HuH-7.5 (cell line): Measurements from ENCODE around the gene DAGLA.
A peak's percentile ranks its signal among the peaks of the same experiment; 100 is the strongest.

Source experiments
- DNase-seq: peaks from one replicate; pipeline ENCODE4 v3.0.0; 2011; ENCODE audit warnings: low spot score

Gene DAGLA

DNA sequence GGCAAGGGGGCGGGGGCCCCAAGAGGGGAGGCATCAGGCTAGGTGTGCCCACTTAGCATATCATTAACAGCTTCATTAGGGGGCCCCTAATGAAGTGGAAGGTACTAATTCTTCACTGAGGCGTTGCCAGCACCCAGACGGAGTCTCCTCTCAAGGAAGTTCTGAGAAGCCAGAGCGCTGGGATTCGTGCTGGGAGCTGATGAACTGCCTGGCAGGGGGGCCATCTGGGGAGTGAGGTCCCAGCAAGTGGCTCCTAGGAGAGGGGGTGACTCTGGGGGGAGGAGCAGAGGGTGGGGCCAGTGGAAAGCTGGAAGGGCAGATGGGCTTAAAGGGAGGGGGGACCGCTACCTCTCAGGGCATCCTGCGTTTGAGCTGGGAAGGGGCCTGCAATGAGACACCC, 29.8 kb downstream of the DAGLA start:
- no peak for DNase-seq

DNA sequence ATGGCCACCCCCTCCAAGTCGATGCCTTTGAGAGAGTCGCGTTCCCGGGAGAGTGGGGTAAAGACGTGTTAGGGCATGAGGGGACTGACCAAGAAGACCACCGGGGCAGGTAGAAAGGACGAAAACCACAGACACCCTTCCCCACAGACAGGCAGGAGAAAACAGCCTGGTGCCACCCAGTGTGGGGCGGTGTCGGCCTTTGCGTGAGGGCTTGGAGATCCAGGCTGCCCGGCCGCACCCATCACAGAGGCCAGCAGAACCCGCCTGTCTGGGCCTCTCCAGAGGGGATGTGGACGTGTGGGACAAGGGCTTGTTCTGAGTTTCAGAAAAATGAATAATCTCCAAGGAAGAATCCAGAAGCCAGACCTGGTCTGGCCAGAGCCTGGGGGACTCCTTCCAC, 30.8 kb downstream of the DAGLA start:
- DNase-seq = no peak

DNA sequence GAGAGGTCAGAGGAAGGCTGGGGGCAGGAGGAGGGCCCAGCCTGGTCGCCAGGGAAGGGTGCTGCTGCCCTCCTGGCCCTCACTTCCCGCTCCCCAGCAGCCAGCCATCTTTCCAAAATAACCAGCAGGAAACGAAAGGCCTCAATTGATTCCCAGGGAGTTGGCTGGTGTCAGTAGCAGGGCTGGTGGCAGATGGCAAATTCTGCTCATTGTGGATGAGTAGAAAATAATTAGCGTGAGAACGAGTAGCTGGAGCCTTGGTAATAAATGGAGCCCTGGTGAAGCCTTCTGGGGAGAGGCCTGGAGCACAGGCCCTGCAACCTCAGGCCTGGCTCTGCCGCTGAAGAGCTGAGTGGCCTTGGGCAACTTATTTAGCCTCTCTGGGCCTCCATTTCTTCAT, 31.3 kb downstream of the DAGLA start:
- DNase-seq = no peak

DNA sequence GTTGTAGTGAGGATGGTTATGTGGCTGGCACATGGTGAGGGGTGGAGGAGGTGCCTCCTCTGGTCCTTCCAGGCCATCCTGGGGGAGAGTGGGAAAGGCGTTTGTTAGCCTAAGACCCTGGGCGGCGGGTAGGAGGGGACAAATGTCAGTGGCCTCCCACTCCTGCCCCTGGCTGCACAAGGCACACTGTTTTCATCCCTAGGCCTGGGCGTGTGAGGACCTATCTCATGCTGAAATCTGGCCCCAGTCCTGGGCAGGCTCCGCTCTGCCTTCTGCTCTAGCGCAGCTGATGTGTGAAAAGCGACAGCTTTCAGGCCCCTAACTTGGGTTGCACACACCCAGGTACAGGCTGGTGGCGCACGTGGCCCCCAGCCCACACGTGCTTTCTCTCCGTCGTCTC, 32.1 kb downstream of the DAGLA start:
- DNase-seq = no peak

DNA sequence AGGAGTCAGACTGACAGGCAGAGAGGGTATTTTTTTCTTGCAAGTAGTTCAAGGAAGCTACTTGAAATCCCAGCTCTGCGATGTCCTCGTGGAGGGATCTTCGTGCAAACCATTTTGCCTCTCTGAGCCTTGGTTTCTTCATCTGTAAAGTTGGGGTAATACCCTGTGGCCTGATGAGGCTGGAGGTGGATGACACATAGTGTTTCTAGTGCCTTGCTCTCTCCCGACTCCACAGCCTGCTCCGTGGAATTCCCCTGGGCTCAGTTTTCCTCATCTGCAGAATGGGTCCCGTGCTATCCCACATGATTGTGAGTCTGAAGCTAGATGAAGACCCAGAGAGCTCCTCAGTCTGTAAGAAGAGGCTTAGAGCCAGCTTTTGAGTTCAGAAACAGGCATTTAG, 32.7 kb downstream of the DAGLA start:
- no peak for DNase-seq

DNA sequence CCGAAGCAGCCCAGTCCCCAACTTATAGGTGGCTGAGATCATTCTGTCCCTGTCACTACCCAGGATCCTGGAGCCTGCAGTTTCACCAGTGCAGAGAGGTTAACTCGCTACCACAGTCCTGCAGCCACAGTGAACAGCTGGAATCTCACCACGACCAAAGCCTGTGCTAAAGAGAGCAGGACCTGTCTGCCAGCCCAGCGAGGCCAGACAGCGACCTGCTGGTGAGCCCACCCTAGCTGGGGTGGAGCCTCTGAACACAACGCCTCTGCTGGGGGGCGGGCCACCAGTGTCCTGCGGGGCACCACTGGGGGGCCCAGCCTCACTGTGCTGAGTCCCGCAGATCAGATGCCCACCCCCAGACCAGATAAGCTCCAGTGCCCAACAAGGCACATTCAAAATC, 33.3 kb downstream of the DAGLA start:
- no peak for DNase-seq

DNA sequence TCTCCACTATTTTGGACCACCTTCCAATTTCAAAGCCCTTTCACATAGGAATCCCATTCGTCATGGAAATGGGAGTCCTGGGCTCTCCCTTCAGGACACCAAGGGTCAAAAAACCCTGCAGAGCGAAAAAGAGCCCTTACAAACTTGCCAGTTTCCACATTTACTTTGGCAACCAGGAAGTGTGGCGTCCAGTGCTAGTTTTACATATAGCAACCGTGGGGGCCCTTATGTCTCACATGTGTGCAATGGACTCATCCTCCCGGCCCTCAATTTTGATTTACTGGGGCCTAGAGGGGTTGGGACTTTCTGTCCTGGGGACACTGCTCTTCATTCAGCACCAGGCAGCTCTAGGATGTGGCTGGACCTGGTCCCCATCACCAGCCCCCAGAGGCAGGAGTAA, 33.7 kb downstream of the DAGLA start:
- DNase-seq = no peak

DNA sequence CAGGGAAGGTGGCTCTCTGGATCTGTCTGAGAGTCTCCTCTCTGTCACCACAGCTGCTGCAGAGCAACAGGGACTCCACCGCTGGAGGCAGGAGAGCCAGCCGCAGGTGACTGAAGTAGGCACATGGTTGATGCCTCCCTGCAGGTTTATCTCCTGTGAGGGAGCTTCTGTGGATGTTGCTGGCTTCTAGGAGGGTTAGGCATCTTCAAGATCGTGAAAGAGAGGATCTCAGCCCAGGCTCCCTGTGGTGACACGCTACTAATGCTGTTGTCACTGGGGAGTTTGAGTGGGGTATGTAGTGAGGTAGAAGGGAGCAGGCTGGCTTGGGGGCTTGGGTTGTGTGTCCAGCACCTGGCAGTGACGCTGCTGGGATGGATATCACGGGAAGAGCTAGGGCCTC, 34.1 kb downstream of the DAGLA start:
- DNase-seq = no peak

DNA sequence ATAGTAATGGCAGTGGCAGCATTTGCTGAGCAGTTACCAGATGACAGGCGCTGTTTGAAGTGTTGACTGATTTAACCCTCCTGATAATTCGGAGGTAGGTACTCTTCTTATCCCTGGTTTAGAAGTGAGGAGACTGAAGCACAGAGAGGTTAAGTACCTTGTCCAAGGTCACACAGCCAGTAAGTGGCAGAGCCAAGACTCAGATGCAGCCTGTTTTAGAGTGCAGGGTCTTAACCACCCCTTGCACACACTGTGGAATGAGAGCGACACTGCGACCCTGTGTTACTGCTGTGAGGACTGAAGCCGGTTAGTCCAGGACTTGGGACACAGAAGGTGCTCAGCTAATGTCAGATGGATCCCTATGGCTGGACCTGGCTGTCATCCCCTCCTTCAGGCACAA, 34.7 kb downstream of the DAGLA start:
- DNase-seq = no peak

DNA sequence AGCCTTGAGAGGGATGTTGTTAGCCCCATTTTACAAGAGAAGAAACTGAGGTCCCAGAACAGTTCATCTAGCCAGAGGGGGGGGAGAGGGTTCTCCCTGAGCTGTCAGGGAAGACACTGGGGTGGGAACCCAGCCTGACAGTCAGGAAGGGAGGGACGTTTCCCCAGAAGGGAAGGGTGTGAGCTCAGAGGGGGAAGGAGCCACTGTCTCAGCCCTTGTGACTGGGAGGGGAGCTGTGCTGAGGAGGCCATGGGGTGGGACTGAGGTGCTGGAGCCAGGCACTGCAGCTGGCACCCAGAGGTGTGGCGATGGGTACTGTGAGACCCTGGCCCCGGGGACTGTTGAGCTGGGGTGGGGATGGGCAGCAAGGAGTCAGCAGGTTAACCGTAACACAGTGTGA, 35.7 kb downstream of the DAGLA start:
- no peak for DNase-seq

DNA sequence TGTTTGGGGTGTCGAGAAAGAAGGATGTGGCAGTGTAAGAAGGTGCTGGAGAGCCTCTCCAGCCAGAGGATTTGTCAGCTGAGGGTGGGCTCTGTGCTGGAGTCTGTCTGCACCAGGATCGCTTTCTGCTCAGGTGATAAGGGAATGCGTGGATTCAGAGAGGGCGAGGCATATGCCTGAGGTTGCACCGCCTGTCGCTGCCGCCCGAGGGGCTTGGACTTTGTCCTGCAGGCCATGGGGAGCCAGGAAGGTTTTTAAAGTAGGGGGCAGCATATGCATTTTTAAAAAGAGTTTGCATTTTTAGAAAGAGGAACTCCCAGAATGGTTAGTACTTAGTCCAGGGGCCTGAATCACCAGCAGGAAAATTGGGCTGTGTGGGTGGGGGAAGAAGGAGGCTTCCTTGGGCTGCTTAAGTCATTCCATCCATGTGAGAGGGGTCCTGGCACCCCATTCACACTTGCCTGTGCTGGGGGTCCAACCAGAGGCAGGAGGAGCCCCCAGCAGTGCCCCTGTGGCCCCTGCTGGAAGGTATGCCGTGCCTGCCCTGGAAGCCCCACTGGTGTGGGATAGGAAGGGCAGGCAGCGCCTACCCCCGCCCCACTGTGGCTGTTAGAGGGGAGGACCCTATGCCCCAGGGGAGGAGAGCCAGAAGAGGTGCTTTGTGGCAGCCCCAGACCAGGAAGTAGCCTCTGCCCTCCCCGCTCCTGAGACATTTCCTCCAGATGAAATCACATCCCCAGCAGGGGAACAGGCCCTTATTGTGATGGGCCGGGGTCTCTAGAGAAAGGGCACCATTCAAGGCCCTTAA, 36.5 kb downstream of the DAGLA start:
- peak; percentile 82 for DNase-seq

DNA sequence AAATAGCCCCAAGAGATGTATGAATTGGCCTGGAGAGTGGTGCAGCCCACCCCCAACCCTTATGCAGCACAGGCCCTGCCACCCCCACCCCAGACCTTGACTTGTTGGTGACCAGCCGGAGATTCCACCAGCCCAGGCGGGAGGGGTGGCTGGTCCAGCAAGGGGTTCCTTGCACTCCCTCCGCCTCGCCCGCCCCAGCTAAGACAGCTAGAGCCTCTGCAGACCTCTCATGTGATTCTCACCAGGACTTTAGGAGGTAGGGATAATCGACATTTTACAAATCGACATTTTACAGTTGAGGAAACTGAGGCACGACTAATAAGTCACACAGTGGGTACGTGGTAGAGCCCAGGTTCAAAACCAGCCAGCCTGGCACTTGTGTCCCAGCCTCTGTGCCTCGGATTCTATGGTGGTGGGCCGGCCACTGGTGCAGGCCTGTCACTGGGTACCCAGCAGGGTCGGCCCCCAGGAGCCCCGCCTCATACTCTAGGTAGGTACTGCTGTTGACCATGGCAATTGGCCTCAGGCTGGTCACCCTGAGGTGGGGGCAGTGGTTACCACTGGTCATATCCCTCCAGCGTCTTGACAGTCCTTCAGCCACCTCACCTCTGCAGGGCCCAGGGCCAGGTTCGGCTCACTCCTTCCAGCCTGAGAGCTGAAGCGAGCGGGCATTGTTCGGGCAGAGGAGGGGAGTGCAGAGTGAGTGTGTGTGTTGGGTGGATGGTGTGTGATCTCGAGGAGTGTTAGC, 37.3 kb downstream of the DAGLA start:
- no peak for DNase-seq

DNA sequence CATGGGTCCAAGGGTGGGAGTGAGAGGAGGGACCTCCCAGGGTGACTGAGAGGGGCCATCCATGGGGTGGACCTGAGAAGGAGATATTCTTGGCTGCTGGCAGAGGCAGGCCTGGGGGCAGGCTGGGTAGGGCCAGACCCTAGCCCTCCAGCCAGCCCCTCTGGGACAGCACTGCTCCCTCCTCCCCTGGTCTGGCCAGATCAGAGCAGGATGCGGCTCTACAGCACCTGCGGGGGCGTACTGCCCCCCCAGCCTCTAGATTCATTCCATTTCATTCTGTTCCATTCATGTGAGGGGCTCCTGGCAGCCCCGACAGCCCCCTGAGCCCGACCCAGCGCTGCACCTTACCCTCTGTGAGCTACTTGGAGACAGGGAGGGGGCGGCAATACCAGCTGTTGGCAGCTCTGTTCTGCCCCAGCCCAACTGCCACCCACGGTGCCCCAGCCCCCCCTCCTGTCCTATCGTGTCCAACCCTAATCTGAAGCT, 37.9 kb downstream of the DAGLA start:
- DNase-seq = no peak

DNA sequence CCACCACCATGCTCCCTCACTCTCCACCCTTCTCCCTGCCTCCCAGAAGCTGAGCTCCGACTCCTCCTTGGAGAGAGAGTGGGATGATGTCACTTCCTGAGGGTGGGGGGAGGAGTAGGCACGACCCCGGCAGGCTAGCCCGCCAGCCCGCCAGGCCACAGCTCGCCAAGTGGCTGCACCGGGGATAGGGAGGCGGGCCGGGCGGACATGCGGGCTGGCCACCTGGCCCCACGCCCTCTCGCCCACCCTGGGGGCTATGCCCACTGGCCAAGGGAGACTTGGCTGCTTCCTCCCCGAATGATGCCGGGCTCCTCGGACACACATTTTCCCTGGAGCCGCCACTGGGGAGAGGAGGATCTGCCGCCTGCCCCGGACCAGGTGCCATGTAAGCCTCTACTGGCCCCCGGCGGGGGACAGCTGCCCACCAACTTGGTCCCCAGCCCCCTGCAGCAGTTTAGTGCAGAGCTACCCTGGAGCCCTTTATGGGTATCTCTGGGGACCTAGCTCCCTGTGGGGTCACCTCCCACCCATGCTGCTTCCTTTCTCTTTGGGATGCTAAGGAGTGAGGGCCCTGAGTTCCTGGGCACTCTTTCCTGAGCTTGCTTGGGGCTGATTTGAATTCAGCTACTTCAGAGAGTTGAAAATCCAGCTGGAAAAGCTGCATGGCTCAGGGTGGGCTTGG, 38.6 kb downstream of the DAGLA start:
- no peak for DNase-seq

DNA sequence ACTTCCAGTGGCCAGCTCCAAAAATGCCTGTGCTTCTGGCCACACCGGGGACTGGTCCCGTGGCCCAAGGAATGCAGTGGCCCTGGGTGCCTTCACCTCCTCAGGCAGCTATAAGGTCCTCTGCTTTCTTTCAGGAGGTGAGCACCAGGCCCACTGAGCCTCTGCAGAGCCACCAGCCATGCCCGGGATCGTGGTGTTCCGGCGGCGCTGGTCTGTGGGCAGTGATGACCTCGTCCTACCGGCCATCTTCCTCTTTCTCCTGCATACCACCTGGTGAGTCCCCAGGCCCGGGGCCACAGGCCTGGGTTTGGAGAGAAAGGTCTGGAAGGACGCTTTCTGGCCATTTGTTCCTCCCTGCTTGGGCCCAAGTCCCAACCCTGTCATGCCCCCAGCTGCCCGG, 39.8 kb downstream of the DAGLA start:
- DNase-seq = no peak

DNA sequence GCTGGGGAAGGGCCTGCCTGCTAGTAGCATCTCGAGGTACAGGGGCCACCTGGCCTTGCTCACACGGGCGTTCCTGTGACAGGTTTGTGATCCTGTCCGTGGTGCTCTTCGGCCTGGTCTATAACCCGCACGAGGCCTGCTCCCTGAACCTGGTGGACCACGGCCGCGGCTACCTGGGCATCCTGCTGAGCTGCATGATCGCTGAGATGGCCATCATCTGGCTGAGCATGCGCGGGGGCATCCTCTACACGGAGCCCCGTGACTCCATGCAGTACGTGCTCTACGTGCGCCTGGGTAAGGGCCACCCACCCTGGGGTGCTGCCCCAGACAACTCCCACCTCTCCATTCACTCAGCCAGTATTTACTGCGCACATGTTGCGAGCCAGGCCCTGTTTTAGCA, 40.4 kb downstream of the DAGLA start:
- DNase-seq = no peak

DNA sequence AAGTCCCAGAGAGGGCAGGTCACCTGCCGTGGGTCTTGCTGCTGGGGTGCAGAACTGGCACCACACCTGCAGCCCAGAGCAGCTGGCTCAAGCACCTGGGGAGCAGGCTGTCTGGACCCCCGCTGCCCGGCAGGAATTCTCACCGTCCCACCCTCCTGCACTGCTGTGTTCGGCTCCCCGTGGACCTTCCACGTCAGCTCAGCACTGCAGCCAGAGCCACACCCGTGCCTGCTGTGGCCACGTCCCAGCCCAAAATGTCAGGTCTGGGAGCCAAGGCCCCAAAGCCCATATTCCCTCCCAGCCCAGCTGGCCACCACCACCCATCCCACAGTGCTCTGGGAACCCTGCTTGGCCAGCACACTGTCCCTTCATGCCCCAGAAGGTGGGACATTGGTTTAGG, 44.2 kb downstream of the DAGLA start:
- no peak for DNase-seq

DNA sequence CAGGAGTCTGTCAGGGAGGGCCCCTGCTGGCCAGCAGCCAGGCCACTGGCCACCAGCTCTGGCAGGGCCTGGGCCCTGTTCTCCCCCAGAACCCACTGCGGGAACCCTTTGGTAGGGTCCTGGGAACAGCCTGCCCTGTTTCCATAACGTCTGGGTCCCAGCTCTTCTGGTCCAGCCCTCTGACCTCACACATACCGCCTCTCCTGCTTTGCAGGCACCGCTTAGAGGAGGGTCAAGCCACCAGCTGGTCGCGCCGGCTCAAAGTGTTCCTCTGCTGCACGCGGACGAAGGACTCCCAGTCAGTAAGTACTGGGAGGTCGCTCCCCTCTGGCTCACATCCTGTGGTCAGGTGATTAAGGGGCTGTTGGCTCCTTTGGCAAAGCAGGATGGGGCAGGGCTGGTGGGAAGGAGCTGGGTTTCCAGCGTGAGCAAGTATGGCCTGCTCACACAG, 45.6 kb downstream of the DAGLA start:
- no peak for DNase-seq

DNA sequence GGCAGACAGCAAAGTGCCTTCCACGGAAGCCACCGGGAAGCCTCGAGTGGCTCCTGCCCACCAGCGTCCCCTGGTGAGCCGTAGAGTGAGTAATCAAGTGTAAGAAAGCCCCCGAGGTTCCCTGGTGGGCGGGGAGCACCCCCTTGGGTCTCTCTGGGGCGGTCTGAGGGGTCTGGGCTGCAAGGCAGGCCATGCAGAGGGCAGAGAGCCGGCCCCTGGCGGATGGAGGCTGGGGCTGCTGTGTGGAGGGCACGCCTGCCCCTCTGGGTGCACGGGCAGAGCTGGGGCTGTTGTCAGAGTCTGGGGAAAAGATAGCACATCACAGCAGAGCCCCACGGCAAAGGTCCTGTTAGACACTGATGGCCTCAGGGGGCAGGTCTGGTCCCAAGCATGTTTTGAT, 46.6 kb downstream of the DAGLA start:
- DNase-seq = no peak

DNA sequence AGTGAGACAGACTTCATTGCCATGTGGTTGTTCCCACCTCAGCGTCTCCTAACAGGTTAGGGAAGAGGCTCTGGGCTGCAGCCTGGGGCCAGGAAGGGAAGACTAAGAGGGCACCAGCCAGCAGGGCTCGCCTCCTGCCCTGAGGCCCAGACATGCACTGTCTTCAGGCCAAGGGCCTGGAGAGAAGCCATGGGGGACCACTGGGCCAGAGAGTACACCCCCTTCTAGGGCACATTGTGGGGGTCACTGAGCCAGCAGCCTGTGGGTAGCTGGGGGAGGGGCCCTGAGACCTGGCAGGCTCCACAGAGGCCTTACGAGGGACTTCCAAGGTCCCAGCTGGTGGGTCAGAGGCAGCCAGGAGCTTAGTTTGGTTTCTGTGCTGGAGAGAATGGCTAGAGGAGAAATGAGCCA, 47.2 kb downstream of the DAGLA start:
- no peak for DNase-seq

DNA sequence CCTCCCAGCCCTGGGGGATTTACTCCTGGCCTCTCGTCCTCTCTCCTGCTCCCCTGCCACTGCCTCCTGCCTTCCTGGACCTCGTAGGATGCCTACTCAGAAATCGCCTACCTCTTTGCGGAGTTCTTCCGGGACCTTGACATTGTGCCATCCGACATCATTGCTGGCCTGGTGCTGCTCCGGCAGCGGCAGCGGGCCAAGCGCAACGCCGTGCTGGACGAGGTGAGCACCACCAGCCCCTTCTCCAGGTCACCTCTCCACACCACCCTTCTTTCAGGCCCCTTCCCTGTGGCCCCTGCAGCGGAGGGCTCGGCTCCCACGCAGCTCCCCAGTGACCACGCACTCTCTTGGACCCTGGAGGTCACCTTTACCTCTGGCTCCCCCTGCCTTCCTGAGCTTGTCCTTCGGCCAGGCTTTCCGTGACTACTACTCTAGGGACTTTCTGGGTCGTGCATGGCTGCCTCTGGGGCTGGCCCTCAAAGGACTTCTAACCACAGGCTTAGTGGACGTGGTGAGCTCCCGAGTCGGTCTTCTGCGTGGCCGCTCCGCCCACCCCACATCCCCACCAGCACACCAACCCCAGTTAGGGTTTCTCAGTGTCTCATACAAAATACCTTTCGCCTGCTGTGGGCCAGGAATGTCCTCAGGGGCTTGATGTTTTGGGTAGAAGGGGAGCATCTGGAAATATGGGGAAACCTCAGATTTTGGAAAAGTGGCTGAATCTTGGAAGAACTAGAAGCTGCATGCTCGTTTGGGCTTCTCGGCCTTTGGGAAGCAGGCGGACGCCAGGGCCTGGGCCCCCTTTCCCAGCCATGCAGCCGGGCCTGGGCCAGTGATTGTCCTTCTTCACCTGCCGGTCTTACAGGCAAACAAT, 48.1 kb downstream of the DAGLA start:
- DNase-seq = no peak

DNA sequence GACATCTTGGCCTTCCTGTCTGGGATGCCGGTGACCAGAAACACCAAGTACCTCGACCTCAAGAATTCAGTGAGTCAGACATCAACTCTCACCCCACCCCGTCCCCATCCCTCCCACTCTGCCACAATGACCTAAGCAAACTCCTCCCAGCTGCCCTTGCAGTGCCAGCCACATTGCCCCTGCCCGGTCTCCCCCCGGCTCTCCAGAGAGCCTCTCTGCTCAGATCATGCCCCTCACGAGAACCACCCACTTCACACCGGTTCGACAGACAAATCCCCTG, 48.7 kb downstream of the DAGLA start:
- no peak for DNase-seq
